Hepatocyte (in vitro differentiated cells): ENCODE data around the gene PTGS1. TPM values are rescaled to one million over a fixed set of nuclear protein-coding genes. Genes with fewer than 3 reads are reported as not detected.

Experiments used
- DNase-seq: peaks from one replicate; pipeline ENCODE4 v3.0.0-alpha.2; 2016; ENCODE audit warnings: low spot score
- H2AFZ ChIP-seq: fragments of 200-600 bp; sonication (generic); 2 replicates; pipeline ENCODE4 v1.6.0; 2016; ENCODE audit warnings: antibody characterized with exemption, mild to moderate bottlenecking
- H3K27ac ChIP-seq: fragments of 200-600 bp; sonication (generic); 2 replicates; pipeline ENCODE4 v1.5.1; 2016; ENCODE audit warnings: mild to moderate bottlenecking
- H3K27me3 ChIP-seq: fragments of 200-600 bp; sonication (generic); 2 replicates; pipeline ENCODE4 v1.6.1; 2016
- H3K36me3 ChIP-seq: fragments of 200-600 bp; sonication (generic); replicated peaks from 2 replicates; pipeline ENCODE4 v1.5.1; 2016; ENCODE audit warnings: low read depth; ENCODE audit not compliant: insufficient read depth
- H3K4me1 ChIP-seq: fragments of 200-600 bp; sonication (generic); 2 replicates; pipeline ENCODE4 v1.5.1; 2016; ENCODE audit warnings: mild to moderate bottlenecking, moderate library complexity; ENCODE audit not compliant: insufficient read depth
- H3K4me2 ChIP-seq: fragments of 200-600 bp; sonication (generic); 2 replicates; pipeline ENCODE4 v1.6.0; 2016
- H3K4me3 ChIP-seq: fragments of 200-600 bp; sonication (generic); 2 replicates; pipeline ENCODE4 v1.5.1; 2016; ENCODE audit warnings: mild to moderate bottlenecking
- H3K79me2 ChIP-seq: fragments of 200-600 bp; sonication (generic); 2 replicates; pipeline ENCODE4 v1.6.0; 2017; ENCODE audit warnings: mild to moderate bottlenecking
- H3K9me2 ChIP-seq: fragments of 200-600 bp; sonication (generic); replicated peaks from 2 replicates; pipeline ENCODE4 v1.6.0; 2017; ENCODE audit warnings: mild to moderate bottlenecking; ENCODE audit not compliant: insufficient read depth
- H3K9me3 ChIP-seq: fragments of 200-600 bp; sonication (generic); 2 replicates; pipeline ENCODE4 v1.5.1; 2016; ENCODE audit warnings: low read depth, mild to moderate bottlenecking
- H4K20me1 ChIP-seq: fragments of 200-600 bp; sonication (generic); 2 replicates; pipeline ENCODE4 v1.6.0; 2016; ENCODE audit warnings: mild to moderate bottlenecking; ENCODE audit not compliant: insufficient read depth, poor library complexity, severe bottlenecking
- EZH2 ChIP-seq: fragments of 200-600 bp; sonication (generic); IDR thresholded peaks from 2 replicates; pipeline ENCODE4 v1.6.1; 2016; ENCODE audit warnings: antibody characterized with exemption, mild to moderate bottlenecking, borderline replicate concordance
- EZH2phosphoT487 ChIP-seq: fragments of 200-600 bp; sonication (generic); IDR thresholded peaks from one replicate; pipeline ENCODE4 v1.6.1; 2018; ENCODE audit warnings: antibody characterized with exemption, mild to moderate bottlenecking, low read depth, moderate library complexity; ENCODE audit not compliant: unreplicated experiment, severe bottlenecking
- WGBS: methylation state at CpG from one replicate; pipeline ENCODE4 v1.1.6; 2016; ENCODE audit warnings: low lambda C conversion rate; ENCODE audit errors: missing lambda C conversion rate; 5-methylcytosine and 5-hydroxymethylcytosine counted together
- polyA plus RNA-seq: library from polyadenylated mRNA; unstranded; fragments of >200 nt; fragmentation: Nextera tagmentation; extraction: Ambion mirVana; gene quantifications from 2 replicates; pipeline ENCODE4 v1.2.1, GENCODE V29; 2016
- total RNA-seq: library from RNA; depleted of rRNA; stranded (reverse); fragments of >200 nt; gene quantifications from 2 replicates; pipeline ENCODE4 v1.2.3, GENCODE V29; 2014
- TF ChIP-seq, protein P1 (sequence below): fragments of 200-600 bp; sonication (generic); IDR thresholded peaks from 2 replicates; pipeline ENCODE4 v1.5.1; 2016; ENCODE audit warnings: antibody characterized with exemption, mild to moderate bottlenecking; ENCODE audit not compliant: poor library complexity

Gene PTGS1
- total and polyA plus RNA-seq, 2 experiments from 2014 or later, result 4.2 to 7.3 TPM

DNA sequence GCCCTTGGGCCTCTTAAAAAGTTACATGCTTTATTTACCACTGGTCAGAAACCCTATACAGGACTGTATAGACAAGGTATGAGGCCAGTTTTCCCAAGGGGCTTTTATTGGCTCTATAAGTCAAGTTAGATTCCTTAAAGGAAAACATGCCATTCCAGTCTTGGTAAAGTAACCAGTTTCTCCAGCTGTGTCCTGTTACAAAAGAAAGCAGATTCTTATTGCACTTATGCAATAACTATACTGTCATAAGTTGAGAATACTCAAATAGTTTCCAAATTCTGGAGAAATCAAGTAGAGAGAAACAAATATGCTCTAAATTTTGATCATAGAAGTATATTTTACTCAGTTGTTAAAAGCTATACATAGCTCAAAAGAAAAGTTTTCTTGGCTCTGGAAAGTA lies 47.2 kb downstream of the PTGS1 start:
- Histone ChIP-seq H3K27me3 (no peaks in the 10 kb centered on the region), H3K9me3 (no peaks in the 10 kb centered on the region), H3K36me3 (no peaks in the 10 kb centered on the region), H3K4me1 (no peaks in the 10 kb centered on the region), H4K20me1 (no peaks in the 10 kb centered on the region), H3K27ac (no peak overlapping the region), H3K79me2 (no peaks in the 10 kb centered on the region), H3K9me2 (no peaks in the 10 kb centered on the region), H2AFZ (no peak overlapping the region), H3K4me2 (no peak overlapping the region), H3K4me3 (no peak overlapping the region)
- TF ChIP-seq EZH2 (no peak), EZH2phosphoT487 (no peak)
- TF ChIP-seq, protein P1, sequence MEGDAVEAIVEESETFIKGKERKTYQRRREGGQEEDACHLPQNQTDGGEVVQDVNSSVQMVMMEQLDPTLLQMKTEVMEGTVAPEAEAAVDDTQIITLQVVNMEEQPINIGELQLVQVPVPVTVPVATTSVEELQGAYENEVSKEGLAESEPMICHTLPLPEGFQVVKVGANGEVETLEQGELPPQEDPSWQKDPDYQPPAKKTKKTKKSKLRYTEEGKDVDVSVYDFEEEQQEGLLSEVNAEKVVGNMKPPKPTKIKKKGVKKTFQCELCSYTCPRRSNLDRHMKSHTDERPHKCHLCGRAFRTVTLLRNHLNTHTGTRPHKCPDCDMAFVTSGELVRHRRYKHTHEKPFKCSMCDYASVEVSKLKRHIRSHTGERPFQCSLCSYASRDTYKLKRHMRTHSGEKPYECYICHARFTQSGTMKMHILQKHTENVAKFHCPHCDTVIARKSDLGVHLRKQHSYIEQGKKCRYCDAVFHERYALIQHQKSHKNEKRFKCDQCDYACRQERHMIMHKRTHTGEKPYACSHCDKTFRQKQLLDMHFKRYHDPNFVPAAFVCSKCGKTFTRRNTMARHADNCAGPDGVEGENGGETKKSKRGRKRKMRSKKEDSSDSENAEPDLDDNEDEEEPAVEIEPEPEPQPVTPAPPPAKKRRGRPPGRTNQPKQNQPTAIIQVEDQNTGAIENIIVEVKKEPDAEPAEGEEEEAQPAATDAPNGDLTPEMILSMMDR, result no peak
- DNase-seq, result no peak

DNA sequence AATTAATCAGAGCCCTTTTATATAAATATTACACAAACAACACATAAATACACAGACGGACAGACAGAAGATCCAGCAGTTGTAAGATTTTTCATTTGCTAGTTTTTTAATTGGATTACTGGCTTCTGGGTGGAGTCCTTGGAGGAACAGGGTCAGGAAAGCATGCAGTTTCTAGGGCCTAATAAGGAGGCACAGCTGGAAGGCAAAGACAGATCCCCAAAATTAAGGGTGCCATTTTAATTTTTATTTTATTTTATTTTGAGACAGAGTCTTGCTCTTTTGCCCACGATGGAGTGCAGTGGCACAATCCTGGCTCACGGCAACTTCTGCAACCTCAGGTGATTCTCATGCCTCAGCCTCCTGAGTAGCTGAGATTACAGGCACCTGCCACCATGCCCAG lies 49.5 kb downstream of the PTGS1 start:
- Histone ChIP-seq H3K9me2 (no peaks in the 10 kb centered on the region), H3K36me3 (no peaks in the 10 kb centered on the region), H3K27ac (no peak overlapping the region), H3K9me3 (no peaks in the 10 kb centered on the region), H3K27me3 (no peaks in the 10 kb centered on the region), H2AFZ (no peak overlapping the region), H3K4me3 (no peak overlapping the region), H3K4me1 (no peaks in the 10 kb centered on the region), H3K79me2 (no peaks in the 10 kb centered on the region), H4K20me1 (no peaks in the 10 kb centered on the region), H3K4me2 (no peak overlapping the region)
- TF ChIP-seq EZH2 (no peak), EZH2phosphoT487 (no peak)
- TF ChIP-seq, protein P1, result no peak
- DNase-seq, result no peak
- 57% methylated on average over 3 of the region's 3 CpGs for WGBS

DNA sequence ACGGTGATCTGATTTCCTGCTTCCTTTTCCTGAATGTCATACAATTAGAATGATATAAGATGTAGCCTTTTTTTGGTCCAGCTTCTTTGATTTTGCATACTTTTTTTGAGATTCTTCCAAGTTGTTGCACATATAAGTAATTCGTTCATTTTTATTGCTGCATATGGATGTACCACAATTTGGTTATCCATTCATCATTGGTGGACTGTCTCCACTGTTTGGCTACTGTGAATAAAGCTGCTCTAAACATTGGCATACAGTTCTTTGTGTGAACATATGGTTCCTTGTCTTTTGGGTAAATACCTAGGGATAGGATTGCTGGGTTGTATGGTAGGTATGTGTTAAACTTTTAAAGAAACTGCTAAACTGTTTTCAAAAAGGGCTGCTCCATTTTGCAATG lies 54.3 kb downstream of the PTGS1 start:
- H3K27ac ChIP-seq, result no peak overlapping the region
- no peaks in the 10 kb centered on the region for H3K9me3 ChIP-seq
- no peak for TF ChIP-seq EZH2
- no peak for DNase-seq
- no peaks in the 10 kb centered on the region for H3K27me3 ChIP-seq
- no peaks in the 10 kb centered on the region for H3K79me2 ChIP-seq
- H3K4me2 ChIP-seq, result no peak overlapping the region
- no peaks in the 10 kb centered on the region for H4K20me1 ChIP-seq
- no peak overlapping the region for H2AFZ ChIP-seq
- WGBS, result 57% methylated on average over 2 of the region's 2 CpGs
- no peaks in the 10 kb centered on the region for H3K36me3 ChIP-seq
- H3K4me1 ChIP-seq, result no peaks in the 10 kb centered on the region
- no peak overlapping the region for H3K4me3 ChIP-seq
- no peaks in the 10 kb centered on the region for H3K9me2 ChIP-seq

DNA sequence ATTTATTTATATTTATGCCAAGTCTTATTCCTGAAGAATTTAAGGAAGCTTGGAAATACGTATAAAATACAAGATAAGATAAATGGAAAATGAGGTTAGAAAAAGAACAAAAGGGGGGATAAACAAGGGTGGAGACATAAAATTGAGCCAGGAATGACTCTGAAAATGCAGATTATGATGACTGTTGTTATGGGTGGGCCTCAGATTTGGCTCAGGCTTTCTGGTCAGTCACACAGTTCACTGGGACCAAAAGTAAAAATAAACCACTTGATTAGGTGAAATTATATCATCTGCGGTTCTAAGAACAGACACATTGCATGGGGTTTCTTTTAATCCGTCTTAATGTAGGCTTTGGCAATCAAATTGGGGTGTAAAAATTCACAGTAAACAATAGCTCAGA lies 55.9 kb downstream of the PTGS1 start:
- 69% methylated on average over 3 of the region's 3 CpGs for WGBS
- TF ChIP-seq EZH2phosphoT487 (no peak), EZH2 (no peak)
- TF ChIP-seq, protein P1, result no peak
- Histone ChIP-seq H3K9me2 (no peaks in the 10 kb centered on the region), H3K36me3 (no peaks in the 10 kb centered on the region), H3K4me2 (no peak overlapping the region), H3K79me2 (no peaks in the 10 kb centered on the region), H4K20me1 (no peaks in the 10 kb centered on the region), H3K4me3 (no peak overlapping the region), H3K27ac (no peak overlapping the region), H3K9me3 (no peaks in the 10 kb centered on the region), H3K4me1 (no peaks in the 10 kb centered on the region), H3K27me3 (no peaks in the 10 kb centered on the region), H2AFZ (no peak overlapping the region)
- no peak for DNase-seq
